Amniotic epithelial cell (primary cell): ENCODE measurements around the gene DCTPP1.
"Not testable (repeated sequence)": the region's sequence is repeated elsewhere in the genome, so short reads cannot be mapped to it uniquely, and the experiment has no call there.

Experiments
- DNase-seq: peaks from one replicate; pipeline ENCODE4 v3.0.0-alpha.2; 2010; ENCODE audit warnings: low read depth

The DCTPP1 gene

GRCh38 chr16:30429678-30430427 lies at the start of gene DCTPP1:
DCTPP1 (minus strand) TSS chr16:30430030; CDS start chr16:30429980, 50 bp downstream.
- DNase-seq, result peak; percentile 100

DNA sequence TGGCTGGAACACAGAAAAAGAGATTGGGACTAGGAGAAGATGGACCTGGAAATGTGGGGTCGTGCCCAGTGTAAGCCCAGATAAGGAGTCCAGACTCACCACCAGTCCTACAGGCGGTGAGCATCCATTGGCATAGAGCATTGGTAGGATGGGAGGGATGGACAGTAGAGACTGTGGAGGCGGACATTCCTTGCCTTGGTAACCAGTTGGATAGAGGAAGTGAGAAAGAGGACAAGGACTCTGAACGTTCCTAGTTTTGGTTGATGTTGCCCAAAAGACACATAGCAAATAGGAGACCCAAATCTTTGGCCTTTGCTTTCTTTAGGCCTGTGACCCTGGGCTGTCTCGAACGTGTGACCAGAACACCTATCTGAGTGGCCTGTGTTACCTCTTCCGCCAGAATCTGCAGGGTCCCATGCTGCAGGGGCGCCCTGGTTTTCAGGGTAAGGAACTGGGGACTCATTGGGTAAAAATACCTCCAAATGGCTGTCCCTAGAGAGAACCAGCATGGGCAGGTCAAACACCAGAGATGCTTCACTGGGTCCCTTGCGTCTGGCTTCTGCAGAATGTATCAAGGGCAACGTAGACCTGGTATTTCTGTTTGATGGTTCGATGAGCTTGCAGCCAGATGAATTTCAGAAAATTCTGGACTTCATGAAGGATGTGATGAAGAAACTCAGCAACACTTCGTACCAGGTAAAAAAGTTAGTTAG lies 49.1 kb upstream of the DCTPP1 start:
- no peak for DNase-seq

DNA sequence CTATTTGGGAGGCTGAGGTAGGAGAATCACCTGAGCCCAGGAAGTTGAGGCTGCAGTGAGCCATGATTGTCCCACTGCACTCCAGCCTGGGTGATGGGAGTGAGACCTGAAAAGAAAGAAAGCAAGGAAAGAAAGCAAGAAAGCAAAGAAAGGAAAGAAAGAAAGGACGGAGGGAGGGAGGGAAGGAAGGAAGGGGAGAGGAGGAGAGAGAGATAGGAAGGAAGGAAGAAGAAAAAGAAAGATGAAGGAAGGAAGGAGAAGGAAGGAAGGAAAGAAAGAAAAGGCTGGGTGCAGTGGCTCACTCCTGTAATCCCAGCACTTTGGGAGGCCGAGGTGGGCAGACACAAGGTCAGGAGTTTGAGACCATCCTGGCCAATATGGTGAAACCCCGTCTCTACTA lies 47.9 kb upstream of the DCTPP1 start:
- DNase-seq, result not testable (repeated sequence)

DNA sequence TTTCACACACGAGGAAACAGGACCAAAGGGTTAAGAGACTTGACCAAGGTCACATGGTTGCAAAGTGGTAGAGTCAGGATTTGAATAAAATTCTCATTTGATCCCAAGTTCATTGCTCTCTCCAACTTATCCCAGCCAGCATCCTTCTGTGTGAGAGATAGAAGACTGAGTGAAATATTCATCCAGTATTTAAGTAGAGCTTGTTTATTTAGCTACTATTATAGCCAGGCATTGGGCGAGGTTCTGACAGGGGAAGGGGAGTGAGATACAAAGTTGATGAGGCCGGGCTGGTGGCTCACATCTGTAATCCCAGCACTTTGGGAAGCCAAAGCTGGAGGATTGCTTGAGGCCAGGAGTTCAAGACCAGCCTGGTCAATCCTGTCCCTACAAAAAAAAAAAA lies 47.2 kb upstream of the DCTPP1 start:
- no peak for DNase-seq

DNA sequence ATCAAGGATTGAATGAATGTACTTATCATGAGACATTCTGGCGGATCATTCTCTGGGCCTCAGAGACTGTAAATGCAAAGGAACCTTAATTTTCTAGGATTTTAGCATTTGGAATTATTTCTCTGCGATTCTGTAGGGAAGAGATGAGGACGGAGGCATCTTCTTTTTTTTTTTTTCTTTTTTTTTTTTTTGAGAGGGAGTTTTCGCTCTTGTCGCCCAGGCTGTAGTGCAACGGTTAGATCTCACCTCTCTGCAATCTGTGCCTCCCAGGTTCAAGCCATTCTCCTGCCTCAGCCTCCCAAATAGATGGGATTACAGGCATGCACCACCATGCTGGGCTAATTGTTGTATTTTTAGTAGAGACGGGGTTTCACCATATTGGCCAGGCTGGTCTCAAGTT lies 44.9 kb upstream of the DCTPP1 start:
- DNase-seq, result no peak

GRCh38 chr16:30474074-30474452 lies 44.2 kb upstream of the DCTPP1 start:
- DNase-seq, result no peak

DNA sequence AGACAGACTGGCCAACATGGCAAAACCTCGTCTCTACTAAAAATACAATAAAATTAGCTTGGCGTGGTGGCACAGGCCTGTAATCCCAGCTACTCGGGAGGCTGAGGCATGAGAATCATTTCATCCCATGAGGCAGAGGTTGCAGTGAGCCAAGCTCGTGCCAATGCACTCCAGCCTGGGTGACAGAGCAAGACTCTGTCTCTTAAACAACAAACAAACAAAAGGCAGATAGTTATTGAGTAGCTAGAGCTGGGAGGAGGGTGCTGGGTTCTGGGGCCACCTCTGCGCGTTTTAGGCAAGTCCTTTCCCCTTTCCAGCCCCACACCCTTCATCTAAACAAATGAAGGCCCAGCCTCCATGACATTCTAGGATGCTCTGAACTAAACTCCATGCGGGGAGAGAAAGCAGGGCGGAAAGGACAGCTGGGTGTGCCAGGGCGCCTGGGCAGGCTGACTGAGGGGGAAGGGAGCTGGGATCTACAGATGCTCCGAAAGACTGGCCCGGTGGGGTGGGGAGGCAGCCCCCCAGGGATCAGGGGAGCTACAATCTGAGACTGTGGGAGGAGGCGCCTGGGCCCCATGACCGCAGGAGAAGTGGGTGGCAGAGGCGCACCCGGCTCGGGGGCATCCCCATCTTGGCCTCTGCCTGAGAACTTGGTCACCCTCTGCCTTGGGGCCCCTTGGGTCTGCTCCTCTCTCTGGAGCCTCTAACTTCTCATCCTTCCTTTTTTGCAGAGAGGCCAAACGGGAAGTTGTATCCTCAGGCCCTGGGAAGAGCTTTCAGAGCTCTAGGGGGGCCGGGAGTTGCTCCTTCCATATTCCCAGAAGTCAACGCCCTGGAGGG lies 43.6 kb upstream of the DCTPP1 start:
- no peak for DNase-seq

GRCh38 chr16:30472328-30472942 lies 42.6 kb upstream of the DCTPP1 start, which contains the start of gene ITGAL:
ITGAL (plus strand) TSS chr16:30472742; CDS start chr16:30472838, 96 bp downstream.
- DNase-seq, result no peak

- no peak for DNase-seq
These were observed 40.8 kb upstream of the DCTPP1 start for GRCh38 chr16:30470632-30470995.

GRCh38 chr16:30470170-30470512 lies 40.3 kb upstream of the DCTPP1 start:
- DNase-seq, result no peak

DNA sequence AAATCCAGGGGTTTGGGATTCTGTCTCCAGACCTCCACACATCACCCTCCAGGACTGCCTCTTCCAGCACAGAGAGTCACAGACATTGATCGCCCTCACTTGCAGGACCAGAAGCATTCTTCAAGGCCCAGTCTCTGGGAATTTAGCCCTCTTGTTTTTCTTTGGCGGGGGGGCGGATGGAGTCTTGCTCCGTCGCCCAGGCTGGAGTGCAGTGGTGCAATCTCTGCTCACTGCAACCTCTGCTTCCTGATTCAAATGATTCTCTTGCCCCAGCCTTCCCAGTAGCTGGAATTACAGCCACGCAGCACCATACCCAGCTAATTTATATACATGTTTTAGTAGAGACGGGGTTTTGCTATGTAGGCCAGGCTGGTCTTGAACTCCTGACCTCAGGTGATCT lies 34.2 kb upstream of the DCTPP1 start:
- DNase-seq, result no peak

GRCh38 chr16:30461426-30461825 lies 31.6 kb upstream of the DCTPP1 start:
- DNase-seq, result not testable (repeated sequence)

GRCh38 chr16:30459456-30459855 lies 29.6 kb upstream of the DCTPP1 start:
- no peak for DNase-seq

DNA sequence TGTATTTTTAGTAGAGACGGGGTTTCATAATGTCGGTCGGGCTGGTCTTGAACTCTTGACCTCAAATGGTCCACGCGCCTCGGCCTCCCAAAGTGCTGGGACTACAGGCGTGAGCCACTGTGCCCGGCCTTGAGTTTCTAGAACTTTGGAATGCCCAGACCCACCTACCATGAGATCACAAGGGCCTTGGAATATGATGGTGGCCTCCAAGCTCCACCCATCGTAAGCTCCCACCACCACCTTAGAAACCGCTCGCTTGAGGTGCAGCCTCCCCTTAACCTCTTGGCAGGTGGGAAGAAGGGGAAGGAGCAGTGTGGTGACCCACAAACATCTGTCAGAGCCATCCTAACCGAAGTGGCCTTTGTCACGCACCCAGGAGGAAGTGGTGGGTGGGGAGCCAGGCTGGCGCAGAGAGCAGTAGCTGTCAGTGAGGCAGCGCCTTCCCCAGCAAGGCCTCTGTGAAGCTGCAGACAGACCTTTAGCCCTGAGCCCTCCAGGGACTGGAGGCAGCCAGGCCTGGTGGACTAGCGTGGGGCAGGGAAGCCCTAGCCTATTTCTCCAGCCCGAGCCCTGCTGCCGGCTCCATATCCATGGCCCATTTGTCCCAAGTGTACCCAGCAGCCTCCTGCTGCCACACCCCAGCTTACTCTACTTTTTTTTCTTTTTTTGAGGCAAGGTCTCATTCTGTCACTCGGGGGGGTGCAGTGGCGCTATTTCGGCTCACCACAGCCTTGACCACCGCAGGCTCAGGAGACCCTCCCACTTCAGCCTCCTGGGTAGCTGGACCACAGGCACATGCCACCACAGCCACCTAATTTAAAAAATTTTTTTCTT lies 28.9 kb upstream of the DCTPP1 start:
- no peak for DNase-seq

GRCh38 chr16:30457743-30458560 lies 28.1 kb upstream of the DCTPP1 start:
- no peak for DNase-seq

GRCh38 chr16:30457256-30457655 lies 27.4 kb upstream of the DCTPP1 start:
- no peak for DNase-seq

DNA sequence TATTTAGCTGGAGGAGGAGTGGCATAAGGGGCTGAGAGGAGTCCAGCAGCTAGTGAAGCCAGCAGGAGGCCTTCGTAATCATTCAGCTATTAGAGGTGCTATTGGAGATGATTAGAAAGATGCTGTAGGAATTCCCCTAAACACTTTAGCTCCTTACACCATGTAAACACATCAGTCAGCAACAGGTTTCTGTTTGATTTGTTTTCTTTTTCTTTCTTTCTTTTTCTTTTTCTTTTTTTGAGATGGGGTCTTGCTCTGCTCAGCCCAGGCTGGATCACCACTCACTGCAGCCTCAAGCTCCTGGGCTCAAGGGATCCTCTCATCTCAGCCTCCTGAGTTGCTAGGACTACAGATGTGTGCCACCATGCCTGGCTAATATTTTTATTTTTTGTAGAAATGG lies 26.5 kb upstream of the DCTPP1 start:
- no peak for DNase-seq

DNA sequence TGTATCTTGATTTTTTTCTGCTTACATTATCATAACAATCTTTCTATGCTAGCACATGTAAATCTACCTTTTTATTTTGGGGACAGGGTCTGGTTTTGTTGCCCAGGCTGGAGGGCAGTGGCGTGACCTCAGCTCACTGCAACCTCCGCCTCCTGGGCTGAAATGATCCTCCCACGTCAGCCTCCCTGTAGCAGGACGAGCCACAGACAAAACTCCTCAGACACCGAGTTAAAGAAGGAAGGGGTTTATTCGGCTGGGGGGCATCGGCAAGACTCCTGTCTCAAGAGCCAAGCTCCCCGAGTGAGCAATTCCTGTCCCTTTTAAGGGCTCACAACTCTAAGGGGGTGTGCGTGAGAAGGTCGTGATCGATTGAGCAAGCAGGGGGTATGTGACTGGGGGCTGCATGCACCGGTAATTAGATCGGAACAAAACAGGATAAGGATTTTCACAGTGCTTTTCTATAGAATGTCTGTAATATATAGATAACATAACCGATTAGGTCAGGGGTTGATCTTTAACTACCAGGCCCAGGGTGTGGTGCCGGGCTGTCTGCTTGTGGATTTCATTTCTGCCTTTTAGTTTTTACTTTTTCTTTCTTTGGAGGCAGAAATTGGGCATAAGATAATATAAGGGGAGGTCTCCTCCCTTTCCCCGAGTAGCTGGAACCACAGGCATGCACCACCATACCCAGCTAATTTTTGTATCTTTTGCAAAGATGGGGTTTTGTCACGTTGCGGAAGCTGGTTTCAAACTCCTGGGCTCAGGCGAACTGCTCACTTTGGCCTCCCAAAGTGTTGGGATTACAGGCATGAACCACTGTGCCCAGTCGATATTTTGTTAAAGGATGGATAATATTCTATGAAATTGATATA lies 23.1 kb upstream of the DCTPP1 start:
- DNase-seq, result not testable (repeated sequence)

DNA sequence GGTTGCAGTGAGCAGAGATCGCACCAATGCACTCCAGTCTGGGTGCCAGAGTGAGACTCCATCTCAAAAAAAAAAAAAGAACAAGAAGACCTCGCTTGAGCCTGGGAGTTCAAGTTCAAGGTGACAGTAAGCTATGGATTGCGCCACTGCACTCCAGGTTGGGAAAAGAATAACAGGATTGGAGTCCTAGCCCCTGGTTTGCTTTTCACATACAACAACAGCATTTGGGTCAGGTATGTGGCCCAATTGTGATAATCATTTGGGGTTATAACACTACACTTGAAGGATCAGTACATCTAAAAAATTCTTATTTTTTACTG lies 19.2 kb upstream of the DCTPP1 start:
- no peak for DNase-seq
